Measurements from ENCODE around the gene MEF2C.

- TF ChIP-seq CTCF (IDR thresholded peaks at IDR 0.05), result no peak
- TF ChIP-seq POLR2A (IDR thresholded peaks at IDR 0.05), result no peak
Observed at GRCh38 chr5:88772047-88772446, 110.9 kb downstream of the MEF2C start.
